ENCODE results near the gene MFNG.

Gene MFNG

GRCh38 chr22:37480387-37481346 lies 5.5 kb downstream of the MFNG start:
- TF ChIP-seq GATA2 (IDR thresholded peaks at IDR 0.05; ENCODE audit: low read depth, low read length) (no peak), GATA3 (IDR thresholded peaks at IDR 0.05; ENCODE audit: low read depth, low read length) (no peak)

GRCh38 chr22:37479196-37479595 lies 7.0 kb downstream of the MFNG start:
- TF ChIP-seq GATA2 (IDR thresholded peaks at IDR 0.05; ENCODE audit: low read depth, low read length) (no peak), GATA3 (IDR thresholded peaks at IDR 0.05; ENCODE audit: low read depth, low read length) (no peak)

GRCh38 chr22:37476389-37477329 lies 9.5 kb downstream of the MFNG start:
- TF ChIP-seq GATA3 (IDR thresholded peaks at IDR 0.05; ENCODE audit: low read depth, low read length) (no peak), GATA2 (IDR thresholded peaks at IDR 0.05; ENCODE audit: low read depth, low read length) (no peak)

DNA sequence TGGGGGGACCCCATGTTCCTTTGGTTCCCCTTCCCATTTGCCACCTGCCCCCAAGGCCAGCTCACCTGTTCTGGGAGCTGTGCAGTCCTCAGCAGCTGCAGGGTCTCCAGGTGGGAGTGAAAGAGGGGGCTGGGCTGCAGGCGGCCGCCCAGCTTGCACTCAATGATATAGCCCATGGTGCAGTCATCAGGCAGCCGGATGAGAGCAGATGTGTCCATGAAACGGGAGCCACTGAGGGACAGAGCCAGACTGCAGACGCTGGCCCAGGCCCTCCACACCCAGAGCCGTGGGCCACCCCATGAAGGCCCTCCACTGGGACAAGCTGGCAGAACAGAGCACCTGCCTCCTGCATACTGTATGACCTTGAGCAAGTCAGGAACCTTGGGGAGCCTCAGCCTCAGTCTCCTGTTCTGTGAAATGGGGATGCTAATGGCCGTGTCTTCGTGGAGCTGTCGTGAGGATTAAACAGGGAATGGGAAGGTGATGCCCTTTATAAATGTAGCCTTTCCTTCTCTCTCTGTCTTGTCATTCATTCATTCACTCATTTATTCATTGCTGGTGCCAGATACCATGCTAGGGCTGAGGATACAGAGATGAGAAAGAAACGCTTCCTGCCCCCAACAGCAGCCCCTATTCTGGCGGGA lies 11.6 kb downstream of the MFNG start:
- TF ChIP-seq GATA3 (IDR thresholded peaks at IDR 0.05; ENCODE audit: low read depth, low read length) (no peak), GATA2 (IDR thresholded peaks at IDR 0.05; ENCODE audit: low read depth, low read length) (no peak)

DNA sequence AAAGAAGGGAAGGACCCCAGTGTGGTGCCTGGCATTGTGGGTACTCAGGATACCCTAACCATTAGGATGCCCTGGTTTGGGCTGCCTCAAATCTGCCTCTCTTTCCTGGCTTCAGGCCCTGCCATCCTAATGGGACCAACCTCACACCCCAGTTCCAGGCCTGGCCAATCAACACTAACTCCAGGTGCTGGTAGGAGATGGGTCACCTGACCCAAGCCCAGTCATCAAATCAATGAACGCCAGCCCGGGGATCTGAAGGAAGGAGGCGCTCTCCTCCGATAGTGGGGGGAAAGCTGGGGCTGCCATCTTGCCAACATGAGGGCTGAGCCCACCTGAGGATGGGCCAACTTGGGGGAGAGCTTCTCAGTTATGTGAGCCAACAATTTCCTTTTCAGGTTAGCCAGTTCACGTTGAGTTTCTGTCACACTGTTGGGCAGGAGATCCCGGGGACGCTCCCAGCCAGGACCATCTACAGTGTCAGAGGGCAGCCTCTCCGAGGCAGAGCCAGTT lies 12.7 kb downstream of the MFNG start:
- TF ChIP-seq GATA2 (IDR thresholded peaks at IDR 0.05; ENCODE audit: low read depth, low read length) (no peak), GATA3 (IDR thresholded peaks at IDR 0.05; ENCODE audit: low read depth, low read length) (no peak)

DNA sequence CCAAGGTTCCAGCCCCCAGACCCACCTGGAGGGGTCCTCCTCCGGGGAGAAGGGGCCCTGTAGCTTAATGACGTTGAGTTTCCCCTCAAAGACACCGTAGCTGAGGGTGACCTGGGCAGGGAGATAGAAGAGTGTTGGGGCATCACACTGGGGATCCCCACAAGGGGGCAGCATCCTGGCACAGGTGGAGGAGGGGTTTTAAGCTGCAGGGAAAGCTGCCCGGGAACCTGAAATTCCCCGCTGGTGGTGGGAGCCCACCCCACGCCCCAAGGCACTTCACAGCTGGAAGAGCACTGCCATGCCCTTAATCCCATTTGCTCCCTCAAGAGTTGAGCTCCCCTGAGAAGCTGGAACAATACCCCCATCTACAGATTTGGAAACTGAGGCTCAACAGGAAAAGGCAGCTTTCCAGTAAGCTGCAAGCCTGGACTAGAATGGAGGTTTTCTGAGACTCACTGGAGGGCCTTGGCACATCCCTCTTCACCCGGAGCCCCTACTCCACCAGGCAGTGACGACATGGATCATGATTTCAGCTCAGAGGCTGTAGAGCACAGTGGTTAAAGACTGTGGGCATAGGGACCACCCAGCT lies 13.7 kb downstream of the MFNG start:
- TF ChIP-seq GATA3 (IDR thresholded peaks at IDR 0.05; ENCODE audit: low read depth, low read length): no peak
- TF ChIP-seq GATA2 (IDR thresholded peaks at IDR 0.05; ENCODE audit: low read depth, low read length): no peak

DNA sequence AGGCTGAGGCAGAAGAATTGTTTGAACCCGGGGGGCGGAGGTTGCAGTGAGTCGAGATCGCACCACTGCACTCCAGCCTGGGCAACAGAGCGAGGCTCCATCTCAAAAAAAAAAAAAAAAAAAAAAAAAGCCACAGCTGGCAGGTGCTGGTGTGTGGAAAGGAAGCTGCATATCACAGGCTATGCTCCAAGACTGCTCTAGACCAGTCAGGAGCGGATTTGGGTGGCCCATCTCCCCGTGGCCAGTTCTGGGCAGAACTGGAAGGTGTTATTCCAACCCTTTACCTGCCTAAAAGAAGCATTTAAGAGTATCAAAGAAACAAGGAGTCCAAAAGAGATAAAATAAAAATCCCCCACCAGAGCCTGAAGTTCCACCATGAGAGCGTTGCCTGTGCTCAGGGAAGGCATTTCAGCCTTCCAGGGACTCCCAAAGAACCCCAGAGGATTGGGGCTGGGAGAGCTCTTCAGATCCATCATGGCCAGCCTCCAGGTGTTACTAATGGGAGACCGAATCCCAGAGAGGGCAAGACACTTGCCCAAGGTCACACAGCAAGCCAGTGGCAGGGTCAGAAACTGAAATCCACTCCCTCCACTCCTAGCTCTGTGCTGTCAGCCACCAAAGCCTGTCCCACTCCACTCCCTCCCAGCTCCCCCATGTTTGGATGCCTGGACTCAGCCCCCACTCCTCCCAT lies 14.3 kb downstream of the MFNG start:
- TF ChIP-seq GATA3 (IDR thresholded peaks at IDR 0.05; ENCODE audit: low read depth, low read length): no peak
- TF ChIP-seq GATA2 (IDR thresholded peaks at IDR 0.05; ENCODE audit: low read depth, low read length): no peak

DNA sequence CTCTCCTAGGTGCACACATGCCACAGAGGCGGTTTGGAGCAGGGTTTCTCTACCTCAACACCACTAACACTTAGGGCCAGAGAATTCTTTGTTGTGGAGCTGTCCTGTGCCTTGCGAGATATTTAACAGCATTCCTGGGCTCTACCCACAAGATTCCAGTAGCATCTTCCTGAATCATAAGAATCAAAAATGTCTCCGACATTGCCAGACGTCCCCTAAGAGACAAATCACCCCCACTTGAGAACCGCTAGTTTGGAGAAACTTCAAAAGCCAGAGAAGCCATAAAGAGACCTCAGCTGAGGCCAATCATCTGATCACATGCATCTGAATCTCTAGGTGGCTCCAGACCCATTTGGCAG lies 16.1 kb downstream of the MFNG start:
- no peak for TF ChIP-seq GATA2 (IDR thresholded peaks at IDR 0.05; ENCODE audit: low read depth, low read length)
- TF ChIP-seq GATA3 (IDR thresholded peaks at IDR 0.05; ENCODE audit: low read depth, low read length): no peak

- TF ChIP-seq GATA3 (IDR thresholded peaks at IDR 0.05; ENCODE audit: low read depth, low read length) (no peak), GATA2 (IDR thresholded peaks at IDR 0.05; ENCODE audit: low read depth, low read length) (no peak)
These were observed 16.6 kb downstream of the MFNG start for GRCh38 chr22:37469416-37470086.

- TF ChIP-seq GATA2 (IDR thresholded peaks at IDR 0.05; ENCODE audit: low read depth, low read length): no peak
- no peak for TF ChIP-seq GATA3 (IDR thresholded peaks at IDR 0.05; ENCODE audit: low read depth, low read length)
These were observed 18.7 kb downstream of the MFNG start for GRCh38 chr22:37467391-37467955.

- TF ChIP-seq GATA2 (IDR thresholded peaks at IDR 0.05; ENCODE audit: low read depth, low read length): no peak
- TF ChIP-seq GATA3 (IDR thresholded peaks at IDR 0.05; ENCODE audit: low read depth, low read length): no peak
These were observed 22.0 kb downstream of the MFNG start for GRCh38 chr22:37464181-37464580.

DNA sequence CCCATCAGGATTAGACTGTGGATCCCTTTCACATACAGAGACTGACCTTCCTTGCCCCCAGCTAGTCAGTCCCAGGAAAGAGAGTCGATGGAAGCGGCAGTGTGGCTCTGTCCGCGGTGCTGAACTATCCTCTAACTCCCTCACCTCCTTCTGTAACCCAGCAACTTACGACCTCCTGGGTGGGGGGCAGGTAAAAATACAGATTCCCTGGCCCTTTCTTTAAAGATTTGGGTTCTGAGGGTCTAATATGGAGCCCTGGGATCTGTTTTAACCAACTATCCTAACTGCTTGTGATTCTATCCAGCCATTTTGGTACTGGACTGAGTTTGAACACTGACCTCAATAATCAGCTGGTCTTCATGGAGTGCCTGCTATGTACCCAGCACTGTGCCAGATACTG lies 23.2 kb downstream of the MFNG start:
- TF ChIP-seq GATA3 (IDR thresholded peaks at IDR 0.05; ENCODE audit: low read depth, low read length) (no peak), GATA2 (IDR thresholded peaks at IDR 0.05; ENCODE audit: low read depth, low read length) (no peak)
